DMS 273 (cell line): ENCODE data around the gene ANKDD1A.

Source experiments
- DNase-seq: peaks from one replicate; lab custom pipeline; 2025; ENCODE audit not compliant: unreplicated experiment; lab: John Stamatoyannopoulos, UW

Gene ANKDD1A

DNA sequence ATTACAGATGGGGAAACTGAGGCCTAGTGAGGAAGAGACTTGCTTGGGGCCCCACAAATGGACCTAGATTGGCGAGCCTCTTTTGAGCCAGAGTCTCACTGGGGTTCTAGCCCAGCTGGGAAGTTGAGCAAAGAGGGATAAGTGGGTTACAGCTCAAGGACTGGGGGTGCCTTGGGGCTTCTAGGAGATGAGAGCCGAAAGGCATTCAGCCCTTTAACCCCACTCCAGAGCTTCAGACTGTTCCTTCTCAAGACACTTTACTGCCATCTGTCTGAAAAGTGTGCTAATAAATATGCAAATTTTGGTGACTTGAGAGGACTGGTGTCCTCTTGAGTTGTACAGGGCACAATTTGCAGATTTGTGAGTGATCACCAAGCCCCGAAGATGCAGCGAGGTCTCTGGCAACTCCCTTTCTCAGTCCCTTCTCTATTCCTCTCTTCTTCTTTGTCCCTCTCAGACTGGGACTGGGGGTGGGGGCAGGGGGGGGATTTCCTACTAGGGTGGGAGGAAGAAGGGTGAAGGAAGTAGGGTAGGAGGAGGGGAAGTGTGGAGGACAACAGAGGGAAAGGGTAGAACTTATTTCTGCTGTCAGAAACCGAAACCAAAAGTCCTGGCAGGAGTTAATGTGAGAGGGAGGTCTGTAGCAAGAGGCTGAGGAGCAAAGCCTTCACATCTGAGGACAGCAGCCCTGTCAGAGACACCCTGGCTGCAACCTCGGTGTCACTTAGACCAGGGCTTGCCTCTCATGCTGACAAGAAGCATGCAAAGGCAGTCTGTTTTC, 16.2 kb upstream of the ANKDD1A start:
- DNase-seq: peak; percentile 7

DNA sequence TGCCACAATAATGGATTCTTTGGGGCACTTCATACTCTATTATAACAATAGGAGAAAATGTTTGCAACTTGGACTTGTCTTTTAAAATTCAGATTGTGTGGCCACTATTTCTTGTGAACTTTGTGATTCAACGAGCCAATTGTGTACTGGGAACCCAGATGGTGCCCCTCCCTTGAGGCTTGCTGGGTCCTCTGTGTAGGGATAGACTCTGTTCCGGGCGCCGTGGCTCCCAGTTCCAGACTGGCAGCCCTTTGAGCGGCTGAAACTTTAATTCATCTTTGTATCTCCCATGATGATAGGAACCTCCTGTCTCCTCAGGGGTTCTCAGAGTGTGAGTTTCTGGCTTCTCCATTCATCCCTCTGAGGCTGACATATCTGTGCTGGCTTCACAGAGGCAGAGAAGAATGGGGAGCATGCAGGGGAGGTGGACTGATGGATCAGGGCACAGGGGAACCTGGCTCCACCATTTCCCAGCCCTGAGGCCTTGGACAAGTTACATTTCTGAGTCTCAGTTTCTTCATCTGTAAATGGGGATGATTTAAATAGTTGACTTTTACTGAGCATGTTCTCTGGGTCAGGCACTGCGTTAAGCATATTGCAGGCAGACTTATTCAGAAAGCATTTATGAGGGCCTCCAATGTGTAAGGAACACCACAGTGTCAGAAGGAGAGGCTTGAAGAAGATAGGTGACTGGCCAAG, 15.2 kb upstream of the ANKDD1A start:
- no peak for DNase-seq

DNA sequence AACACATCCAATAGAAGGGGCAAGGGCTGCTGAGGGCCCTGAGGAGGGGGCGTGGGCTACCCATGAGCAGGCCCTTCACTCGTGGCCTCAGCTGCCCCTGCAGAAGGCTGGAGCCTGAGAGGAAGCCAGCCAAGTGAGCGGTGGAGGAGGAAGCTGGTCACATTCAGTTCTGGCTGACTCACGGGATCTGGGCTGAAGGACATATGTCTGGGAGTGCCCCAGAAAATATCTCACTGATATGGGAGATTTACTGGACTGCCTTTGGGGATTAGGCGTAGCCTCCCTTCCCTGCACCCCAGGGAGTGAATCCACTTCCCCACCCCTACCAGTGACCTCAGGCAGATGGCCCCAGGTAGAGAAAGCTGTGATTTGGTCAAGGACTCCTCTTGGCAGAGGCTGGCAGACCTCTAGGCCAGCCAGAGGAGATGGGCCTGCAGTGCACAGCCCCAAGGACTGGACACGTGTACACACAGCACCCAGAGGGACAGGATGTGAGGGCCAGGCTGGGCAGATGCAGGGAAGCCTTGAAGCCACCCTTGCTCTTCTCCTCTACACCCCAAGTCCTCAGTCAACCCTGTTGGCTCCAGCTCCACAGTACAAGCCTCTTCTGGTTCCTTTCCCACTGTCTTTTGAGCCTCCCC, 14.2 kb upstream of the ANKDD1A start:
- DNase-seq: no peak

DNA sequence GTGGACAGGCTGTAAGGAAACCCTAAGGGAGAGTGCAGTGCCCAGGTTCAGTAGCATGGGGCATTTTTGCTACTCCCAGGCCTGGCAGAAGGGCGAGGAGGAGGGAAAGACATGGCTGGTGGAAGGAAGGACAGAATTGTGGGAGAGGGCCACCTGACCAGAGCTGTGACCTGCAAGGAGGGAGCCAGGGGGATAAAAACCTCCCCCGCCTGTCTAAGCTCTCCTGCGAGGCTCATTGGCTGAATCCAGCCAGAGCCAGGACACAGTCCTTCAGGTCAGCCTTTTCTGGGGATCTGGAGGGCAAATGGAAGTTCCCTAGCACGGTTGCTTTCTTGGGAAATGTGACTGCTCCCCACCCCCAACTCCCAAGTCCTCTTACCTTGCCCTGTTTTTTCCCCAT, 13.3 kb upstream of the ANKDD1A start:
- DNase-seq: no peak

DNA sequence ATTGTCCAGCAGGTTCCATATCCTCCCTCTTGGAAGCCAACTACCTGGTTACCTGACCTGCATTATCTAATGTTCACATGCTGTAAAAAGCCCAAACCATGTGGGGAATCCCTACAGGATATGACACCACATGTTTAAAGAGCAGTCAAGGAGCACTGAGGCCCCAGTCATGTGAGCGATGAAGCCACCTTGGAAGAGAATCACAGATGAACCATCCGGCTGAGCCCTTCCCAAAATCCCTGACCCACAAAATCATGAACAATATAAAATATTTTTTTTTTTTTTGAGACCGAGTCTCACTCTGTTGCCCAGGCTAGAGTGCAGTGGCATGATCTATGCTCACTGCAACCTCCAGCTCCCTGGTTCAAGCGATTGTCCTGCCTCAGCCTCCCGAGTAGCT, 10.6 kb upstream of the ANKDD1A start:
- DNase-seq: no peak

DNA sequence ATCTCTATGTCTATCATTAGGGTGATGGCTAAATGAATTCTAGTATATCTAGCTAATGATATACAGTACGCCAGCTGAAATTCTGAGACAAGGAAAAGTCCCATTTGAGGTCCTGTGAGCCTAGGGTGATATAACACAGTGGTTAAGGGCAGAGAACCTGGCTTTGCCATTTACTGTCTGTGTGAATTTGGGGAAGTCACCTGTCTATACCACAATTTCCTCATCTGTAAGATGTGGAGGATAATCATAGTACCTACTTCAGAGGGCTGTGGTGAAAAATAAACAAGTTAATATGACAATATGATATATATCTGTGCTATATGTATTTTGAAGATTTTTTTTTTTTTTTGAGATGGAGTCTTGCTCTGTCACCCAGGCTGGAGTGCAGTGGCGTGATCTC, 9.8 kb upstream of the ANKDD1A start:
- DNase-seq: no peak

DNA sequence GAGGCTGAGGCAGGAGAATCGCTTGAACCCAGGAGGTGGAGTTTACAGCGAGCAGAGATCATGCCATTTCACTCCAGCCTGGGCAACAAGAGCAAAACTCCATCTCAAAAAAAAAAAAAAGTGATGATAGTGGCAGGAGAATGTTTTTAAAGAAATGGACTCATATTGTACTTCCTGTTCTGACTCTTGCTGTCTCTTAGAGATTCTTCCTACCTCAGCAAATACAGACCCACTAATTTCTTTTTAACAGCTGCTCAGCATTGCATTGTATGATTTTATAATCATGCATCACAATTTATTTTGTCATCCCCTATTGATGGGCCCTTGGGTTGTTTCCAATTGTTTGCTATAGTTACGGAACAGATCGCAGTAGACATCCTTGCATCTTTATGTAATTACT, 8.8 kb upstream of the ANKDD1A start:
- no peak for DNase-seq

DNA sequence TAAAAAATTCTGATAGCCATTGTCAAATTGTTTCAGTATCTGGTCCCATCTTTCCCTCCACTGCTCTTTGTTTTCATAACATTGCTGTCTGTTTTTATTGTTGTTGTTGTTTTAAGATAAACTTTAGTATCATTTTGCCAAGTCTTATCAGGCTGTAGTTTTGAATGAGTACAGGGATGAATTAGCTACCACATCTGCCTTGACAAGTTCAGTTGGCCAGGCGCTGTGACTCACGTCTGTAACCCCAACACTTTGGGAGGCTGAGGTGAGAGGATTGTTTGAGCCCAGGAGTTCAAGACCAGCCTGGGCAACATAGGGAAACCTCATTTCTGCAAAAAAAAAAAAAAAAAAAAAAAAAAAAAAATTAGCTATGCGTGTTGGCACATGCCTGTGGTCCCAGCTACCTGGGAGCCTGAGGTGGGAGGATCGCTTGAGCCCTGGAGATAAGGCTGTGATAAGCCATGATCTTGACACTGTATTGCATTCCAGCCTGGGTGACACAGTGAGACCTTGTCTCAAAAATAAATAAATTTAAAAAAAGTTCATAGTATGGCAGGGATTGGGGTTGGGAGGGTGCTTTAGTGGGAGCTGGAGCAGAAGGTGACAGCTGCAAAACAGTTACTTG, 8.3 kb upstream of the ANKDD1A start:
- DNase-seq: no peak

DNA sequence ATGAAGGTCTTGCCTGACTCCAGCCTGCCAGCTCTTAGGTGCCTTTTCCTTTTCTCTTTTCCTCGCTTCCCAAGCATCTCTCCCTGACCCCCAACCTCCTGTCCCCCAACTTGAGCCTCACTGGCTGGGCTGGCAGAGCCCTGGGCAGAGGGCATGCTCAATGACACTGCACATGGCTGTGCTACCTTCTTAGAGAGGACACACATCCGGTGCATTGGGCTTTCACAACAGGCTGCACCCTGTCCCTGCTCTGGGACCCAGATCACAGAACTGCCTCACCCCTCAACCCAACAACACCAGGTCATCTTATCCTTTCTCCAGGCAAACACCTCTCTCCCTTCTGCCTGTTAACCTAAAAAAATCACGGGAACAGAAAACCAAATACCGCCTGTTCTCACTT, 7.5 kb upstream of the ANKDD1A start:
- DNase-seq: no peak

DNA sequence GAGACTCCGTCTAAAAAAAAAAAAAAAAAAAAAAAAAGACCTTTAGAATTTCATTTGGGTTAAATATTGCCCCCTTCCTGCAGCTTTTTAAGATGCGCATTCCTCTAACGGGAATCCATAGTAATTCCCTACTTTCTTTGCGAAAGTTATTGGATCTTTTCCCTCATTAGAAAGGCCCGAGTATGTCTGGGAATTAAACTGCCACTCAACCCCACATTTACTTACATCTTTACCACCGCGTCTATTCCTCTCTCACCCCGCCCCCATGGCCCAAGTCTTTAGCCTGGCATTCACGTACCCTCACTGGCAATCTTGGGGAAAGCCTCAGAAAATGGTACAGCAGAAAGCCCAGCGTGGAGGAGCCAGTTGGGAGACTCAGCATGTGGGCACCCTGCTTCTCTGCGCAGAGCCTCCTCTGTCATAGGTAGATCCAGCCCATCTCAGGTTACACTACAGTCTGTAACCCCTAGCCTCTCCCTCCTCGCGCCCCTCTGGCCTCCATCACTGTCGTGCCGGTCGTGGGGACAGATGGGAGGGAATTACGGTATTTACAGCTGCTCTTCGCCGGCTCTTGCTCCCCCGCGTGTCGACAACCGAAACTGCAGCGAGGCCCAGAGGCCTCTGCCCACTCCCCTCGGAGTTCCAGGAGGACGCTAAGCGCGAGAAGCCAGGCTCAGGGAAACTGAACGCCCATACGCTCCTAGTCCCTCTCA, 6.4 kb upstream of the ANKDD1A start:
- DNase-seq: no peak

DNA sequence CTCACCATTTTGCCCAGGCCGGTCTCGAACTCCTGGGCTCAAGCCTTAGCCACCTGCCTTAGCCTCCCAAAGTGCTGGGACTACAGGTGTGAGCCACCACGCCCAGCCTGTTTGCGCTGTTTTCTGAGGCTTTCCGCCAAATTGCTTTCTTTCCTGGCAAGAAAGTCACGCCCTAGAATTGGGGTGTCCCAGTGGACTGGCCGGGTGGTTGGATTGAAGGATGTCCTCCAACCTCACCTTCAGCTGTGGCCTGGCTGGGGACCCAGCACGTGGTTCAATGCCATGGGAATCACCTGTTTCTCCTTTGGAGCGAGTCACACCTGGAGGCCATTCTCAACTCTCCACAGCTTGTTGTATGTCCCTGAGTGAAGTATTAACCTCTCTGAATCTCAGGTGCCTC, 5.8 kb upstream of the ANKDD1A start:
- DNase-seq: no peak

DNA sequence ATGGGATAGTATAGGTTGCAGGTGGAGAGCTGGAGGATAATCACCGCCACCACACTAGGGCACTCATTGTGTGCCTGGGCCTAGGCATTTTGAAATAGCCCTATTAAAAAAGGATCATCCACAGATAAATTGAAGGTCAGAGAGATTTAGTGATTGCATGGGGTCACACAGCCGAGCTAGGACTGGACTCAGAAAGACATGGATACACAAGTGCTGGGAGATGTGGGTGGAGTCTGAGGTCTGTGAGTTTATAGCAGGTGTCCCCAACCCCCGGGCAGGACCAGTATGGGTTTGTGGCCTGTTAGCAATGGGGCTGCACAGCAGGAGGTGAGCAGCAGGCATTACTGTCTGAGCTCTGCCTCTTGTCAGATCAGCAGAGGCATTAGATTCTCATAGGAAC, 5.3 kb upstream of the ANKDD1A start:
- no peak for DNase-seq

DNA sequence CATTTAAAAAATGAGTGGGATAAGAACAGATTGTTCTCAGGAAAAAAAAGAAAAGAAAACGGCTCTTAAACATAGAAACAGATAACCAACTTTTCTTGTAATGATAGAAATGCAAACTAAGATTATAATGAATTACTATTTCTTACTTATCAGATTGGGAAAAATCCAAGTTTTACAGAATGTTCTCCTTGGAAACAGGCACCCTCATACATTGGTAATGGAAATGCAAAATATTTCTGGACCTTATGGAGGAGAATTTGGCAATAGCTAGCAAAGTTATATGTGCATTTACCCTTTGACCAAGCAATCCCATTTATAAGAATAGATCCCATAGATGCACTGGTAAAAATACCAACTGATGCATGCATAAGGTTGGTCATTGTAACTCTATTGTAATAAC, 3.7 kb upstream of the ANKDD1A start:
- DNase-seq: no peak

DNA sequence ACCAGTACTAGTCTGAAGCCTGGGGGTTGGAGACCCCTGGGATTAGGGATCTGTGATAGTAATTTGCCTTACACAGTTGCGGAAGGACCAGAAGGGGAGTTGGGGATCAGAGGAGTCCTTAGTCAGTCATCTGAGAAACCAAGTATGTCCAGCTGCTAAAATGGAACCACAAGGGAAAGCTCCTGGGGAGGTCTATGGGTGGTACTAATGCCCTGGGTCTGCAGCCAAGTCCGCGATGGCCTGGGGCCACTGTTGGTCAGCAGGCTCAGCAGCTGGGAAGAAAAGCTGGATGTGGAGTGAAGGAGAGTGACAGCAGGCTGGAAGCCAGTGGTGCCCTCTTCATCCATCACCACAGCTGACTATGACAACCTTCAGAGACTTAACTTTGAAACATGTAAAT, 2.2 kb upstream of the ANKDD1A start:
- DNase-seq: no peak

DNA sequence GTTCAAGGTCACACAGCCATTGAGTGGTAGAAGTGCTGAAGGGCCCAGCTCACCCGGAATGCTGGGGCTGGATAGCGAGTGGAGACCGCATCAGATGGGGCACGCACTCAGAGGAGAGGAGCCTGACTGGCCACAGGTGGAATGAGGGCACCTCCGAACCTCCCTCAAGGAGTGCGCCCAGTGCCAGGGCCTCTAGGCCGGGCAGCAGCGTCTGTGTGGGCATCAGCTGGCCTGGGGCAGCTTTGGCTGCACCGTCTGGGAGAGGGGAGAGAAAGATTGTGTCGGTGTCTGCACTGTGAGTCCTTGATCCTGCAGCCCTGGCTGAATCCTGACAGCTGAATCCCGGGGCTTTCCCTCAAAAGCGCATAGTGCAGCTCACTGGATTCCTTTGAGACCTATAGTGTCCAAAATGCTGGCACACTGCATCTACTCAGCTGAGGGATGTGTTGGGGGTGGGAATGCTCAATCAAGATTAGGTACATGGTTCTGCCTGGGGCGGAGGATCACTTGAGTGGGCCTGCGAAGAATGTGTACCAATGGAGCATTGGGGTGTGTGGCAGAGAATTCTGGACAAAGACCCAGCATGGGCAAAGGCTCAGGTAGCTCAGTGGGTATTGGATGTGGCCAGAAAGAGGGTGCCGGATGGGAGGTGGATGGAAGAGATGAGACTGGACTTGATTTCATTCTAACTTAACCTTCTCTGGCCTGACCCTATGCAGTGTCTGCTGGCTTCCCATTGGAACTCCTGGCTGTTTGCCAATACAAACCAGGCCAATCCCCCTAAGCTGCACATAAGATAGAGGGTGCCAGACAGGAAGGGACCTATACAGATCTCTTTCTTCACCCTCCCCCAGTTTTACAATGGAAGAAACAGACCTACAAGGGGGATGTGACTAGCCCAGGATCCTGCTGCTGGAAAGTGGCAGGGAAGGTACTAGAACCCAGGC, 950 bp downstream of the ANKDD1A start:
- DNase-seq: no peak

DNA sequence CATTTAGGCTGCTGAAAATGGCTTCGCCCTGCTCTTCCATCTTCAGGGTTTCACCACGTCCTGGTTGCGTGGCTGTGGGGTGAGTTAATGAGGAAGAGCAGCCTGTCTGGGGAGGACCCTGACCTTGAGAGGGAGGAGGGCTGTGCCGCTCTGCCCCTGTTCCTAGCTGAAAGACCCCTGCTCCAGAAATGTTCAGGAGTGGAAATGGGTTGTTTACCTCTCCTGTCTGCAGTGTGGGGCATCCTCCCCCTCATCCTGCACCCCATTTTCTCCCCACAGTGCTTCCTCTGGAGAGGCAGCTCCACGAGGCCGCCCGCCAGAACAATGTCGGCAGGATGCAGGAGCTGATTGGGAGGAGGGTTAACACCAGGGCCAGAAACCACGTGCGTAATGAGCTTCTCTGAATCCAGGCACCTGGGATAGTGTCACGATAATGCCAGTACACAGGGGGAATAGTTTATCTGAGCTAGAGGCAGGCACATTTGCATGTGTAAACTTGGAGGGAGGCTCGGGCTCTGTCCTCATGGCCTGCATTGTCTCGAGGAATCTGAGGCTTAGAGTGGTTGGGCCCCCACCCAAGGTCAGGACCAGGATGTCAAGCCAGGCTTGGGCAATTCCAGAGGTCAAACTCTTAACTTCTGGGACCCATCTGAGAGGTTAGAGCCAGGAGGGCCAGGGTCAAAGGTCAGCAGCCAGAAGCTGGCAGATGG, 4.0 kb downstream of the ANKDD1A start:
- no peak for DNase-seq

DNA sequence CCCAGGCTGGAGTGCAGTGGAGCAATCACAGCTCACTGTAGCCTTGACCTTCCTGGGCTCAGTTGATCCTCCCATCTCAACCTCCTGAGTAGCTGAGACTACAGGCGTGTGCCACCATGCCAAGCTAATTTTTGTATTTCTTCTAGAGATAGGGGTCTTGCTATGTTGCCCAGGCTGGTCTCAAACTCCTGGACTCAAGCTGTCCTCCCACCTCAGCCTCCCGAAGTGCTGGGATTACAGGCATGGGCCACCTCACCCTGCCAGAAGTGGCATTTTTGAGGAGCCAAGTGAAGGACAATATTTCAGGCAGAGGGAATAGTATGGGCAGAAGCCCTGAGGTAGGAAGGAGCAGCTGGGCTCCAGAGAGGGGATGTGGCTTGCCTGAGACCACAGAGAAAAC, 4.7 kb downstream of the ANKDD1A start:
- DNase-seq: no peak

DNA sequence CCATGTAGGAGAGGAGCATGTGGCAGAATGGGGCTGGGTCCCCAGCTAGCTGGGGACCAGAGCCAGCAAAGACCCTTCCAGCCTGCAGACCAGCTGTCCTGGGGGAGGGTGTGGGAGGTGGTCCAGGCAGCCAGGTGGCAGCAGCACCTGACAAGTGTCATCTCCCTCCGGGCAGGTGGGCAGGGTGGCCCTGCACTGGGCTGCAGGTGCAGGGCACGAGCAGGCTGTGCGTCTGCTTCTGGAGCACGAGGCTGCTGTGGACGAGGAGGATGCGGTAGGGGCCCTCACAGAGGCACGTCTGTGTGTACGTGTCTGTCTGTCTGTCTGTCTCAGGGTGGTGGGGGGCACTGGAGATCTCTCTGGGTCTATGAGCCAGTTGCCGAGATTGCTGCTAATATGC, 5.5 kb downstream of the ANKDD1A start:
- DNase-seq: no peak

DNA sequence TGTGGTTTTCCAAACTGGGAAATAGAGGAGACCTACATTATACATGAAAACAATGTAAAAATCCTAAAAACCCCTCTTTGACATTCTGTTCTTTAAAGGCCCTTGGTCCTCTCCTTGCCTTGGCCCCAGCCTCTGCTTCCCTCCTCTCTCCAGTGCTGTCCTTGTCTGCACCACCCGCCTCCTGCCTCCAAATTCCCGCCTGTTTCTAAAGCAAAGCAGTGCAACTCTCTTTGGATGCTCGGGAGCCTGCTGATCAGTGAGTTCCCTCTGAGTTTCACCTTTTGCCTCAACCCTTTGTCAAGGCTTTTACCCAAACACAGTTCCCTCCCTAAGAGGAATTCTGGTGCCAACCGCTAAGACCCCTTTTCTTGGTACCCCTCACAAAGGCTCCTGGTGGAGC, 8.0 kb downstream of the ANKDD1A start:
- no peak for DNase-seq

DNA sequence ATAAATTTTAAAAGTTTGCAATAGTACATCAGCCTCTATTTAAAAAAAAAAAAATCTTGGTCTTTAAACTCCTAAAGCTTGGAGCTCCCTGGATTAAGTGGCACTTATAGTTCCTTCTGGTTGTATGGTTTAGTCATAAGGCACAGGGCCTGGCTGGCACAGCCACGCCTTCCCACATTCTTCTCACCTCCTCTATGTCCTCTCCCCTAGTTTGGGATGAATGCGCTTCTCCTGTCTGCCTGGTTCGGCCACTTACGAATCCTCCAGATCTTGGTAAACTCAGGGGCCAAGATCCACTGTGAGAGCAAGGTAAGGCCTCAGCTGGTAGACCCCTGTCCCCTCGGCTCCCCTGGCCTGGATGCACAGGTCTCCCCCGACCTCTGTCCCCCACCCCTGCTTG, 10.0 kb downstream of the ANKDD1A start:
- DNase-seq: no peak
